ENCODE results near the gene NAV3.

The NAV3 gene

DNA sequence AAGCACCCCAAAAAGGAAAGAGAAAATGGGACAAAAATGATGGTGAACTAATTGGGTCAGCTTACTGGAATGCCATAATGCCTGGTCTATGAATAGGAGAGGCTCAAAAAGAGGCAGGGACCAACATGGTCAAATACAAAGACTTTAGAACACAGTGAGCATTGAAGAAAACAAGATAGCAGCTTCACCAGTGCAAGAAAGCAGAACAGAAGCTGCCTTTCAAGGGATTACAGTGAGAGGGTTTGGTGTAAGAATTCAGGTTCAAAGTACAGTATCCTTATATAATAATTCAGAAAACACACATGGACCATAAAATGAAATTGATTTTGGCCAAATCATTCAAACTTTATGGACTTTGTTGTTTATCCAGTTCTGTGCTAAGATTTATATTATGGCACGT lies 162.1 kb downstream of the NAV3 start:
- no peak for DNase-seq (ENCODE audit: low read depth in 2 of 2)

DNA sequence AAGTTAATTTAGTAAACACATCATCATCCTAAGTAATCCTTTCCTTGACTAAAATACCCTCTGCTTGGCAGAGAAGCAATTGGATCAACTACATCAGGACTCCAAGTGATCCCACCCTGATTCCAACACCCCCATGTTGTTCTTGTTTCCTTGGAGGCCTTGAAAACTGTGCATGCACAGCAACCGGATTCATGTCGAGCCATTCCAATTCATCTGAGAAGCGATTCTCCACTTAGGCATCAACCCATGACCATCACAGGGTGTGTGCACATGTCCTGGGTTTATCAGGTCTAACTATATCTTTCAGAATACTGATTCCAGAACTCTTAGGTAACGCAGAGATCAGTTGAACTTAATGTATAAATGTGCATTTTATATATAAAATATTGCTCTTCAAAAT lies 163.0 kb downstream of the NAV3 start:
- no peak for DNase-seq (ENCODE audit: low read depth in 2 of 2)

DNA sequence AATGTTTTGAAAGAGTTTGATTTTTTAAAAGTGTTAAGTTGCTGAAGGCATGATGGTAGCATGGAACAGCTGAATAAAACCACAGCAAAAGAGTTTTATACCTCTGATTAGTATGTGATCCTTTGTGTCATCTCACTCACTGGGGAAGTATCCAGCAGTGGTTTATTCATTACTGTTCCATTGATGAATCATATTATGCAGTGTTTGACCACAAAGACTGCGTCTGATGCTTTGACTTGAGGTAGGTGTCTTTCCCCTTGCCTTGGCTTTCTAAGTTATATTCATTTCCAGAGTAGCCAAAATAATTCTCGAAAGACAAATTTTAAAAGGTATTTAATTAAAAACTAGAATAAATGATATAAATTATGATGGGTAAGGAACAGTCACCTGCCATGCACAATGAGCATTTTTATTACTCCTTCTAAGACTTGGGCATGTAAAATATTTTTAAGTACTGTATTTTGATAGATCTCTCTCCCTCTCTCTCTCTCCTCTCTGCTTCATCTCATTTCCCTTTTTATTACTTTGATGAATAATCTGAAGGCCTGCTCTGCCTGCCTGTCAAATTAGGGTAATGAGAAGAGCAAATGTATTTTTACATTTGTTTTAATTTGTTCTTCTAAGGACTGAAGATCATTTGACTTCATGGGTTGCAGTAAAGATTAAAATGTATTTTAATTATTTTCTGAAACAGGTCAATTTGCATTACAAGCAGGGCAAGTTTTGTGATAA lies 164.9 kb downstream of the NAV3 start:
- no peak for DNase-seq (ENCODE audit: low read depth in 2 of 2)

DNA sequence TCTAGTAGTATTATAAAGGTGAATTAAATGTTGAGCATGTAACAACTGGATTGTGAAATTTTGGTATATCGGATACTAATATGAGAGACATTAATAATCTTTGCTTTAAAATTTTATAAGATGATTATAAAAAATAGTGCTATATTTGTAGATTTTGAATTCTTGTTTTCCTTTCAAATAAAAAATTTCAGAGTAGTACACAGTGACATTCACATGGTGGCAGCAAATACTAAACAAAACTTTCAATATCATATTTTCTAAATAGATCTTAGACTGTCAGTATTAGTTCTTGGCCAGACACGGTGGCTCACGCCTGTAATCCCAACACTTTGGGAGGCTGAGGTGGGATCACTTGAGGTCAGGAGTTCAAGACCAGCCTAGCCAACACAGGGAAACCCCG lies 166.0 kb downstream of the NAV3 start:
- no peak for DNase-seq (ENCODE audit: low read depth in 2 of 2)

DNA sequence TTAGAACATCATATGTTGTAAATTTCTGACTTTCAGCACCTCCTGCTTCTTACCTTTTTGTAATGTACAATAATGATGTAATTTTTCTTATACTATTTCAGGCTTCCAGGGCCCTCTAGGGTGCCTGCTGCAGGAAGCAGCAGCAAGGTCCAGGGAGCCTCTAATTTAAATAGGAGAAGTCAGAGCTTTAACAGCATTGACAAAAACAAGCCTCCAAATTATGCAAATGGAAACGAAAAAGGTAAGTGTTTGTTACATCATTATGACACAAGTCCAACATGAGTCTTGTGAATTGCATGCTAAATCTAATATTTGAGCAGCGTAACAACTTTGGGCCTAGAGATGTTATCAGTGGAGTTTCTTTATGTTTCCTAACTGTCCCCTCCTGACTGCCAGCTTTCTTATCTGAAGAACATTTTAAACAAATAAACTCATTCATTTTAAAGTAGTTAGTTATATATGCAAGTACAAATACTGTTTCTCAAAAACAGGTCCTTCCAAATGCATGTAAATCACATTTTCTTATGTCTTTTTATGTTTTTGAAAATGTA lies 167.6 kb downstream of the NAV3 start:
- no peak for DNase-seq (ENCODE audit: low read depth in 2 of 2)

DNA sequence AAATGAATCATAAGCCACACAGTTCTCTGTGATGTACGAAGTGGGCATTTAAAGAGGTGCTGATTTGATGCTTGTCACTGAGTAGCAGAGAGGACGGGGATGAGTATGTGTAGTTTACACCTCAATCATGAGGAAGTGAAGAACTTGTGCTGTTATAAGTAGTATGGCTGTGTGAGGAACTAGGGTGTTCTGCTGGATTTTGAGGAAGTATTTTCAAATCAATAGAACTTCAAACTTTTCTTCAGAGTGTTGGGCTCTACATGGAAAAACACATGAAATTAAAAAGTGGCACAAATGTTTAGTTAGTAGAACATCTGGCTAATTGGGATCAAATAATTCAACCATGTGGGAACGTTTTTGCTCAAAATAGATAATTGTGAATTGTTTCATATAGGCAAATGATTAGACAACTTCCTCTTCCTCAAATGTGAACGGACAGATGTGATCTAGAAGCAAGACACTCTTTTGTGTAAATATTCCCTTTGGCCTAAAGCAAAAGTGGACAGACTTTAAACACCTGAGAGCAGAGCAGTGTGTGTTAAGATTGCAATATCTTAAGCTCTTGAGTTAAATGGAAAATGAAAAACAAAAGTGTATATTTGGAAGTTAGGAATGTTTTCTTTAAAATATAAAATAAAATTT lies 168.5 kb downstream of the NAV3 start:
- DNase-seq (ENCODE audit: low read depth in 2 of 2): no peak

DNA sequence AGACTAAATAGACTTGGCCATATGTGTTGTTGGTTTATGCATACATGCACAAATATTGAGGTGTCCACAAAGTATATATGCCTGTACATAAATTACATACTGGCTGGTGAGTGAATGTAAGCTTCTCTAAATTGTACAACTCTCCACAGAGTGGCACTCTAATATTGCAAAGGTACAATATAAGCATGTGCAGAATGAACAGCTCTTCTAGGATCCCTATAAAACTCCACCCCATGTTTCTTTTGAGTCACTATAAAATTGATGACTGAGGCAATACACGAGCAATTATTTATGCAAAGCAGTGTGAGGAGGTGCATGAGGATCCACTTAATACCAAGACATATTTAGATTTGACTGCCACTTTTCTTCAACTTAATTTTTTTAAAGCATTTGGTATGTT lies 172.2 kb downstream of the NAV3 start:
- DNase-seq (ENCODE audit: low read depth in 2 of 2): no peak

DNA sequence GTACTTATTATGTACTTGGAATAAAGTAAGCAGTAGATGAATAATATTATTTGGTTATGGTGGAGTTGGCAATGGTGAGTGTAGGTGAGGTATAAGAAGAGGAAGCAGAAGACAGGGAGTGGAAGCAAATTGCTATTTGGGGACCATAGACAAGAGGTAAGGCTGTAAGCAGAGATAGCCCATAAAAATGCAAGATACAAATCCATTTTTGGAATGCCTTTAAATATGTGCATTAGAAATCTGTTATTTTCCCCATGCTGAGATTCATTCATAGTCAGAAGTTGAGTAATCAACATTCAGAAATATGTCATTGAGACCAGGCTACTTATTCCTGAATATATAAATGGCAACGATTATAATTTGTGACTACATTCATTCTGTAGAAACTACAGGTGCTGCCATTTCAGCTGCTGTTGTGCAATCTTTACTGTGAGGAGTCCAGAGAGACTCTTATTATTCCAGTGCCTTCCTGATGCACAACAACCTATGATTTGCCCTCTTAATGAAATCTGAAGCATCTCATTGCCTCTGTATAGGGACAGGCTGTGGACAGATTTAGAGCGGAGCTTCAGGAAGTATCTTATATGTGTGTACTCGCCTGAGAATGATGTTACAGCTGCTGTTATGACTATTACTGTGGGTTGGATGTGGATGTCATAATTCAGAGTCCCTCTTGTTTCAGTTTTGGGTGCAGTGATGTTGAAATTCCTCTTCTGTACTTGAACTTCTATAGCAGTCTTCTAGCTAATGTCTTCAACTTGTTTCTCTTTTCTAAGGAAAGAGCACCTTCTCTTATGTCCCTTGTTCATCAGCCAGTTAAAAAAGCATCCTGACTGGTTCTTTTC lies 173.8 kb downstream of the NAV3 start:
- DNase-seq (ENCODE audit: low read depth in 2 of 2): no peak

DNA sequence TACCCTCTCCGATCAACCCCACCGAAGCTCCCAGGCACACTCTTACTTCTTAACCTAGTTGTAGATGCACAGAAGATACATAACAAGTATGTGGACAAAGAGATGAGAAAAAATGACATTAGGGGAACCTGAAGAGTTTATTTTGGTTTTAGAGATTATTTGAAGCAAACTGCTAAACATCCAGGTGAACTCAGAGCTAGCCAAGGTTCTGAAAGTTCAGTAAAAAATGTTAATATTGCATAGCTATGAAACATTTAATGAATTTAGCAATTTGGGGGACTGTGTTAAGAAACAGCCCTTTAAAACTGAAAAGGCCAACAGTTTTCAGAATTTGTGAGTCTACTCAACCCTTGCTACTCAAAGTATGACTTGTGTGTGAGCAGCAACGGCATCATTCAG lies 174.4 kb downstream of the NAV3 start:
- DNase-seq (ENCODE audit: low read depth in 2 of 2): no peak

DNA sequence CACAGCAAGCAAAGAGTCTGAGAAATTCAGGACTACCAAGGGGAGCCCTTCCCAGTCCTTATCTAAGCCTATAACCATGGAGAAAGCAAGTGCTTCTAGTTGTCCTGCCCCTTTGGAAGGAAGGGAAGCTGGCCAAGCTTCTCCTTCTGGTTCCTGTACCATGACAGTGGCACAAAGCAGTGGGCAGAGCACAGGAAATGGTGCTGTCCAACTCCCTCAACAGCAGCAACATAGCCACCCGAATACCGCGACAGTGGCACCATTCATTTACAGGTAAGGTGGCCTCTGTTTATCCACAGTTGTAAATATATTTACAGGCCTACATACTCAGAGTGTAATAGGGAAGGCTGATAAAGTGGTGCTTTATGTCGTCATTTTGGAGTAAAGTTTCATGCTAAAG lies 176.5 kb downstream of the NAV3 start:
- no peak for DNase-seq (ENCODE audit: low read depth in 2 of 2)

DNA sequence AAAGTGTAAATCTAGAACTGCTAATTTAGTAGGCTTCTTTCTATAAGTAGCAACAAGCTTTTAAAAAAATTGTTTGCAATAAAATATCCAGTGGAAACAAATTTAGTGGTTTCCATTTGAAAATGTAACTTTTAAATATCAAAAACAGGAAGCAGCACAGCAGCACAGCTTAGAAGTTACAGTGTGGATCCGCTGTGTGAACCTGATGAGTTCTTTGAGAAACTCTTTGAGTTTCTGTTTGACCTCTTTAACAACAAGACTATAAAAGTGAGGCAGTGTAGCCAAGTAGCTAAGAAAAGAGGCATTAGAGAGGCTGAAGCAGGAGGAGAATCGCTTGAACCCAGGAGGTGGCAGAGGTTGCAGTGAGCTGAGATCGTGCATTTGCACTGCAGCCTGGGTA lies 178.3 kb downstream of the NAV3 start:
- no peak for DNase-seq (ENCODE audit: low read depth in 2 of 2)

DNA sequence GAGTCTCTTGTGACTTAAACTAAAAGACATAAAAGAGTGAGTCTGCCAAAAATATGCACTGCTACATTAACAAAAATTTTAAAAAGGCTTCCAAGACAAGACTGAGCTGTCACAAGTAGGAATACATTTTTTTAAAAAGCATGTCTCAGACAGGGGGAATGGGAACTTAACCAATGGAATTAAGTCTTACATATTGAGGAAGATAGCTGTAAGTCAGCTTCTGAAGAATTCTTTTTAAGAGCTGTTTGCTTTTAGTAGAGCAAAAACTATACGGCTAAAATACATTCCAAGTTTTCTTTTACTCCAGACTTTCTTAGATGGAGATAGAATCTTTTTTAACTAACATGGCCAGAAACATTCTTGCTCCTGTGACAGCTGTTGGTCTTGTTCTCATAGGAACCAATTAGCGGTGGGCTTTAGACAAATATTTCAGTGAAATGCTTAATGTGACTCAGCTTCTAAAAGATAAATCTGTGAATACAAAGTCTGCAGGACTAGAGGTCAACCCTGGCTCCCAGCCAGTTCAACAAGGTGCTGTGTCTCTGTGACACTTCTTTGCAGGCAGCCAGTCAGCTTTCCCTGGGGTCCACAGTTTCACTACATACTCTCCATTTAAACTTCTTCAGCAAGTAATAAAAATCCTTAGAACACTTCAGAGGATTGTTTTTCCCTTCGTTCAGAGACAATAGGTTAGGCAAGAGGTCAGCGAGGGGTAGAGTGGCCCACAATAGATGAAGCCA lies 187.6 kb downstream of the NAV3 start:
- DNase-seq (ENCODE audit: low read depth in 2 of 2): no peak

DNA sequence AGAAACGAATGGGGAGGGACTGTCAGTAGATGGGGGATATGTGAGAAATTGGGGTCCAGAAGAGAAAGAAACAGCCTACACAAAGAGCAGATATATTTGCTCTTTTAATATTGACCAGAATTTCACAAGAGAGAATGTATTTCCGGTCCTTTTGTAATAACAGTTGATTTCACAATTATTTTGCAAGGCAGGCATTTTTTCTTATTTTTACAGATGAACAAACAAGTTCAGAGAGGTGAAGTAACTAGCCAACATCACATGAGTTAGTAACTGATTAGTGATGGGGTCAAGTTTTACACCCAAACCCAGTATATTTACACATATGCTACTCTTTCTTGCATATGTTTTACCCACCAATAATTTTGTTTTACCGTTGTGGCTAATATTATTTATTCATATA lies 188.2 kb downstream of the NAV3 start:
- no peak for DNase-seq (ENCODE audit: low read depth in 2 of 2)

DNA sequence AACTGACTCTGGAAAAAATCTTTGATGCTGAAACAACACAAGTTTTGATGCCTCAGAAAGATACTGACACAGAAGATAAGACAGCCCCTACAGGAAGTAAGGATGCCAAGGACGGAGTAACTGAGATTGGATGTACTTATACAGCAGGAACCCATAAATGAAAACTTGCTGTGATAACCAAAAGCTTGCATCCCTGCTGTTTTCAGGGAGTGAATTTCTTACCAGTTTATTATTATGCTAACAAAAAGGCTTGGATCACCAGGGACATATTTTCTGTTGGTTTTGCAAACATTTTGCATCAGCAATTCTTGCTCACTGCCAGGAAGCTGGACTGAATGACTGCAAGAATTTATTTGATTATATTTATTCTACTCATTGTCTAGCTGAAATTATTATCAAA lies 197.7 kb downstream of the NAV3 start:
- no peak for DNase-seq (ENCODE audit: low read depth in 2 of 2)

DNA sequence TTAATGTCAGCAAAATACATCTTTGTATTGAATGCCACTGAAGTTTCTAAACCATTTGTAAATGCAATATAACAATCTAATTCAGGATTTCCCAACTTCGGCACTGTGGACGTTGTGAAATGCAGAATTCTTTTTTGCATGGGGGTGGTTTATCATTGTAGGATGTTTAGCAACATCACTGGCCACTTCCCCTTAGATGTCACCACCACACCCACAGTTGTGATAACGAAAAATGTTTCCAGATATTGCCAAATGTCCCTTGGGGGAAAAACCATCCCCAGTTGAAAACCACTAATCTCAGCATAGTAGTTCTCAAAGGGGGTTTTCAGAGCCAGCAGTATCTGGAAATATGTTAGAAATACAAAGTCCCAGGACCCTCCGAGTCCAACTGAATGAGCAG lies 203.3 kb downstream of the NAV3 start:
- no peak for DNase-seq (ENCODE audit: low read depth in 2 of 2)

DNA sequence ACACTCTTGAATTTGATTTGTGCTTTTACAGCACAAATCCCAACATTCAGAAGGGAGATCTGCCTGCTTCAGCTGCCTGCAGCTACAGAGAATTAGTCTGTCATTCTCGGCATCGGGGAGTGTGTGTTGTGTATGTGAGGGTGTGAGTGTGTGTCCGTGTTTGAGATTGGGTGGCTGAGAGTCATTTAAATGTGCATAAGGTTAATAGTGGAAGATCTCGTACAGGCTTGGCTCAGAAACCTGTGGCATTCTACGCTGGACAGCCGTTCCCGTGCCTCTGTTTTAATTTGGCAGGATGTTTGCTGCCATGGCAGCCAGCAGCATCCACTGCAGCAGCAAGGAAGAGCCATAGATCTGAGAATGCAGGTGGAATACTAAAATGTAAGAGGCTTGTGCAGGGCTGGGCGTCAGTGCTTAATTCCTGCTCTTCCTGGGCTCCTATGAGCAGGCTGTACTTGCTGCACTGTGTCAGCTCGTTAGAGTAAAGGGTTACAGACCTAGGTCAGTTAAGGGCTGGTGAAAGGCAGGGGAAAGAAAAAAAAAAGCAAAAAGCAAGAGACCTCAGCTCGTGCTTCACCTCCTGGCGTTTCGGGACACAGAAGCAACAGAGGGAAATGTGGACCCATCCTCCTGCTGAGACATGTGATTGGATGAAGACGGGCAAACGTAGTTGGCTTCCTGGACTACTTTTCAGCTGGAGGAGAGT lies 205.4 kb downstream of the NAV3 start:
- no peak for DNase-seq (ENCODE audit: low read depth in 2 of 2)

DNA sequence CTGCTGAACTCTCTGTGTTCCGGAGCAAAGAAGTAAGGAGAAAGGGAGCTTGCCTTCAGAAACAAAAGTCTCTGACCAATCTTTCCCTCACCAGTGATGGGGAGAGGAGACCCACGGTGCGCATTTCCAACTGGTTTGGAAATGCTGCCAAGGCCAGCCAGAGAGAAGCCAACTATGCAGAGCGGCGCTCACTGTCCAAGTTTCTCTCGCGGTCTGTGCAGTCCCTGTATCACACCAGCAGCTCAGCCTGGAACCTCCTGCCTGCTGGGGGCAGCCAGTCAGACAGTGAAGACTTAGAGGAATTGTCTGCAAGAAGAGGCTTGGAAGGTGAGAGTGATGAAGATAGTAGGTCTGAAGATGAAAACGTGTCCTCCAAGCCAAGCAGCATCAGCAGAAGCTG lies 206.2 kb downstream of the NAV3 start:
- no peak for DNase-seq (ENCODE audit: low read depth in 2 of 2)

DNA sequence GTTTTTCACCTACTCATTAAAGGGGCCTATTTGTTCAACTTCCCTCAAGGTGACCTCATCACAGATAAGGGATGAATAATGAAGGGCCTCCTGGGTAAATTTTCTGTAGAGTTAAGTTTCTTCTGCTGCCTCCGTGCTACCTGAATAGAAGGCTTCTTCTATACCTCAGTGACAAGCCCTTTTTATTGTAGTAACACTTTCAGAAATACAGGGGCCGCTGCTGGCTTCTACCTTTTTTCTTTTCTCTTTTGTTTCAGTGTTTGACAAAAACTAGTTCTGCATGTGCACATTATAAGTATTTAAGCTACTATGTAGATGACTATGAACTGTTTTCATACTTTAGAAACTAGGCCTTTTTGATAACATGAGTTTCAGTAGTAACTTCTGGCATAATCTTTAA lies 207.0 kb downstream of the NAV3 start:
- no peak for DNase-seq (ENCODE audit: low read depth in 2 of 2)

DNA sequence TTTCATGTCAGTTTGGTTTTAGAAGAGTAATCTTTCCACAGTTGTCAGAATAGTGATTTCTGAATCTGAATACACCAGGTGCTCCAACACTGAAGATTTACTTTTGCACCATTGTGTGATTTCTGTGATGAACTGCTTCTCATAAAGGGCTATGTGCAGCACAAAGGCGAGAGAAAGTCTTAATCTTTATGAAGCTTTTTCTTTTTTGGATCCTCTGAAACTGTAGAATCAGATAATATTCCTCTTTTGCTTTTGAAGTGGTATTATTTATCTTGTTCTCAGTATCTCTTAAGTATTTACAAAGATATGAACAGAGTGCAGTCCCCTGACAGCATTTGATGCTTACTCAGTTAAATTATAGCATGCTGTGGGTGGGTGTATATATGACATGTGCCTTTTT lies 207.8 kb downstream of the NAV3 start:
- no peak for DNase-seq (ENCODE audit: low read depth in 2 of 2)

DNA sequence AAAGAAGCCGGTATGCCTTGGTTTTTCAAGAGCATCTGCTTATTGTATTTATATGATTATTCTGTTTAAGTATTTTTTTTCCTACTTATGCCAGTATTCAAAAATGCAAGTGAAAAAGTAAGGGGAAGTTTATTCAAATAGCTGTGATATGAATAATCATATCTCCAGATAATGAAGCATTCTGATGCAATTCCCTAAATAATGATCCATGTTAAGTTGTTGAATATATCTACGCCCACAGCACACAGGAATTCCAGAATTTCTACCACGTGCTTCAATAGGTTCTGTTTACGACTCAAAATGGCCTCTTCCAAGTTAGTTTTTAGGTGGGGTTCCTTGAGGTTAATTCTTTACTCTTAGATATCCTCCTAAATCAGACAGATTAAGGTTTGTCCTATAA lies 208.3 kb downstream of the NAV3 start:
- no peak for DNase-seq (ENCODE audit: low read depth in 2 of 2)

DNA sequence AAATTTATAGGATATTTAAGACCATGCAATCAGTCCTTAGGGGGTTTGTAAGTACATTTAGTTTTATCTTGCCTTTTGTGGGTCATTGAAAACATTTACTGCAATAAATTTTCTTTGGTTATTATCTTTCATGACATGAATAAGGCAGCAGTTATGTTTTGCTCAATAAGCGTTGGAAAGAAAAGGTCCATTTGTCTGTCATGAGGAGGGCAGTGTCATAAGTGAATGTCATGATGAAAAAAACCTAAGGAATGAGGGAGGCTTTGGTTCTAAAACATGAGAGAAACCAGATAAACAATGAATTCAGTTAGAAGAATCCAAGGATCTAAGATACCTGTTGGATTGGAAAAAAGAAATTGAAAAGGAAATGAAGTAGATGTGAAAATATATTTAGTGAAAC lies 209.4 kb downstream of the NAV3 start:
- no peak for DNase-seq (ENCODE audit: low read depth in 2 of 2)
